Nucleus accumbens (tissue), 56 donors: Measurements from ENCODE around the gene GPRC5C.
"Not testable (repeated sequence)": the region's sequence is repeated elsewhere in the genome, so short reads cannot be mapped to it uniquely, and the experiment has no call there.

Source experiments
- DNase-seq, 56 donors: peaks; one replicate each; lab custom pipeline; 2025; lab: John Stamatoyannopoulos, UW

The GPRC5C gene

DNA sequence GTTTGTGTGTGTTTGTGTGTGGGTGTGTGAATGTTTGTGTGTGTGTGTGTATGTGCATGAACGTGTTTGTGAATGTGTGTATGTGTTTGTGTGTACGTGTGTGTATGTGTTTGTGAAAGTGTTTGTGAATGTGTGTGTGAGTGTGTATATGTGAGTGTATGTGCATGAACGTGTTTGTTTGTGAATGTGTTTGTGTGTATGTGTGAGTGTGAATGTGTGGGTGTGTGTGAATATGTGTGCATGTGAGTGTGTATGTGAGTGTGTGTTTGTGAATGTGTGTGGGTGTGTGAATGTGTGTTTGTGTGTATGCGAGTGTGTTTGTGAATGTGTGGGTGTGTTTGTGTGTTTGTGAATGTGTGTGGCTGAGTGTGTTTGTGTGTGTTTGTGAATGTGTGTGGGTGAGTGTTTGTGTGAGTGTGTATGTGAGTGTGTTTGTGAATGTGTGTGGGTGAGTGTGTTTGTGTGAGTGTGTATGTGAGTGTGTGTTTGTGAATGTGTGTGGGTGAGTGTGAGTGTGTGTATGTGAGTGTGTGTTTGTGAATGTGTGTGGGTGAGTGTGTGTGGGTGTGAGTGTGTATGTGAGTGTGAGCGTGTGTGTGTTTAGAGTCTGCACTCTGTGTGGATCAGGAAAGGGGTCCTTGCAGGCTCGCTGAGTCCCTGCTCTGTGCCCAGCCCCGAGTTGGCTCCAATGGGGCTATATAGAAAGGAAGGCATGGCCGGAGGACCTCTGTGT, 33.7 kb downstream of the GPRC5C start:
- no peak for DNase-seq

- DNase-seq = peak in 6 of 56 donors; percentile 13 to 39 (median 28)
These were observed 34.4 kb downstream of the GPRC5C start, which contains the start of gene CD300A for GRCh38 chr17:74466111-74466827. CD300A (plus strand) TSS chr17:74466634; CDS start chr17:74466704, 70 bp downstream.

DNA sequence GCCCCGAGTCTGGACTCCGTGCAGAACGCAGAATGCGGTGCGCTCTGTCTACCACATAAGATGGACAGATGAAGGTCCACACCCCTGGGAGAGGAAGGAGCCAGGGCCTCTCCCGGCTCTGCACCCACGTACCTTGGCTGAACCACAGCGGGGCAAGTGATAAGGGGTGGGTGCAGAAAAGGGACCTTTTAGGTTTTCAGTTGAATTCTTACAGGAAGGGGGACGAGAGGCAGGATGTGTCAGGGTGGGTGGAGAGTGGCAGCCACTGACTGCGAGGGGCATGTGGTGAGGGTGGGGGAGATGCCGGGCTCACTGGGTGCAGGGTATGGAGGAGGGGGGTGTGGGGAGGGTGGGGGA, 34.9 kb downstream of the GPRC5C start:
- DNase-seq = no peak

GRCh38 chr17:74467221-74467951, 35.5 kb downstream of the GPRC5C start:
- DNase-seq = no peak

GRCh38 chr17:74471341-74471740, 39.5 kb downstream of the GPRC5C start:
- DNase-seq = no peak

GRCh38 chr17:74472890-74473289, 41.0 kb downstream of the GPRC5C start:
- no peak for DNase-seq

- no peak for DNase-seq
These were observed 41.4 kb downstream of the GPRC5C start for GRCh38 chr17:74473294-74473693.

GRCh38 chr17:74474043-74474792, 42.3 kb downstream of the GPRC5C start:
- DNase-seq = no peak

GRCh38 chr17:74475189-74475588, 43.3 kb downstream of the GPRC5C start:
- DNase-seq = no peak

DNA sequence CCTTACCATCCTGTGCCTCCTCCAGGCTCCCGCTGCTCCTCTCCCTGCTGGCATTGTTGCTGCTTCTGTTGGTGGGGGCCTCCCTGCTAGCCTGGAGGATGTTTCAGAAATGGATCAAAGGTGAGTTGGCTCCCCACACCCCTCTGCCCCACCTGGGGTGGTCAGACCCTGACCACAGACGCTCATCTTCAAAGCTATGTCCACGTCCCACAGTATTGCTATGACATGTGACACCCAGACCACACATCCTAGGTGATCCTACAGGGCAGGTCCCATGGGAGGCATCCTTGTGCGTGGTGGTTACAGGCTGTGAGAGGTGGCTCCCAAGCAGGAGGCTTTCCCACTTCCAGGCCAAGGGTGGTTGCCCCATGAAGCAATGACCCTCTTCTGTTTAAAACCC, 45.5 kb downstream of the GPRC5C start:
- DNase-seq = no peak

GRCh38 chr17:74478420-74479100, 46.7 kb downstream of the GPRC5C start:
- peak in 5 of 56 donors; percentile 6 to 41 (median 17) for DNase-seq

DNA sequence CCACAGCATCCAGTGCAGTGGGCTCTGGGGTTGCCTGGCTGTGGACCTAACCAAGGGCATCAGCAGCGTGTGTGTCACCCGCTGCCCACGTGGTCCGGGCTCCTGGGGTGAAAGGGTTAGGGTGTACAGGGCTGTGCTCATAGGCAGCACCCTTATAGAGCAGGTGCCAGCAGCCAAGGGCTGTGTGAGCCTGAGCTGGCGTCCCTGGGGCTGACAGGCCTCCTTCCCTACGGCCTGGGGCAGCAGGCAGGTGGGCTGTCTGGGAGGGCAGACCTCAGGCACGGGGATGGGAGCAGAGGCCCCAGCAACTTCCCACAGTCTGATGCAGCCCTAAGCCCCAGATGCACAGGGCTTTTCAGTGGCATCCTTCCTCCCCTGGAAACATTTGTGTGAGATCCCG, 48.4 kb downstream of the GPRC5C start:
- DNase-seq = no peak

DNA sequence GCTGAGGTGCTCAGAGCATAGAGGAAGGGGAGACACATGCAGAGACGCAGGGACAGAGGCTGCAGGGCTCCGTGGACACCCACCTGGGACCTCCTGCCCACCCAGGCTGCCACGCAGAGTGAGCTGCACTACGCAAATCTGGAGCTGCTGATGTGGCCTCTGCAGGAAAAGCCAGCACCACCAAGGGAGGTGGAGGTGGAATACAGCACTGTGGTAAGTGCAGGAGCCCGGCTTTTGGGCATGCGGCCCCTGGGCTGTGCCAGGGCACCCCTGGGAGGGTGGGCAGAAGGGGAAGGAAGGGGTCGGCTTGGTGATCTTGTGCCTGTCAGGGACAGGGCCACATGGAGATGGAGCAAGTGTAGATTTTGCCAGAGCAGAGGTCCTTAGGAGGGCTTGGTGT, 49.7 kb downstream of the GPRC5C start:
- no peak for DNase-seq

DNA sequence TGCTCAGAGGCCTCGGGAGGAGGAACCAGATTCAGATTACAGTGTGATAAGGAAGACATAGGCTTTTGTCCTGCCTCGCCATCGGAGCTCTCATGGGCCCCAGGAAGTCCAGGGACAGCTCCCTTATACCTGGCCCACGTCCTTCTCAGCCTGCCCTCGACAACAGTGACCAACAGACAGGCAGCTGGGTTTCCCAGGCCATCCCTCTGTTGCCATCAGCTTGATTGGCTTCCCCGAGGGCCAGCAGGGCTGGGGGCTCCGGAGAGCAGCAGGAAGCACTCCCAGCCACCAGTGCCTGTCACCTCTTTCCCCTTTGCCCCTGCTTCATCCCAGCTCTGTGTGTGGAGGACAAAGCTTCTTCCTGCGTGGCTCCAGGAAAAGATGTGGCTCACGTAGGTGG, 52.2 kb downstream of the GPRC5C start:
- DNase-seq = no peak

GRCh38 chr17:74485022-74485743, 53.3 kb downstream of the GPRC5C start:
- no peak for DNase-seq

- DNase-seq = no peak
These were observed 54.0 kb downstream of the GPRC5C start for GRCh38 chr17:74485841-74486240.

GRCh38 chr17:74488276-74488675, 56.4 kb downstream of the GPRC5C start:
- DNase-seq = not testable (repeated sequence)

GRCh38 chr17:74490716-74491115, 58.8 kb downstream of the GPRC5C start:
- no peak for DNase-seq

GRCh38 chr17:74491626-74492025, 59.7 kb downstream of the GPRC5C start:
- DNase-seq = no peak
